Measurements from ENCODE around the gene AQP12A.
"Not testable (repeated sequence)": the region's sequence is repeated elsewhere in the genome, so short reads cannot be mapped to it uniquely, and the experiment has no call there.

GRCh38 chr2:240692583-240693561, 1.2 kb downstream of the AQP12A start:
- TF ChIP-seq SREBF1 (IDR thresholded peaks at IDR 0.05; ENCODE audit: low read length); BCL3 (IDR thresholded peaks at IDR 0.05; ENCODE audit: borderline replicate concordance, insufficient read depth, low read depth, low read length, poor library complexity, severe bottlenecking); RCOR1 (conservative IDR thresholded peaks at IDR 0.05; ENCODE audit: low read depth, low read length); POLR2A (IDR thresholded peaks at IDR 0.05; ENCODE audit: low read depth, low read length); CTCF (IDR thresholded peaks at IDR 0.05 in 2 of 3, conservative IDR thresholded peaks at IDR 0.05 in 1 of 3; ENCODE audit: control insufficient read depth in 2 of 3, extremely low read depth in 1 of 3, insufficient read depth in 1 of 3, low read depth in 3 of 3, low read length in 3 of 3); SRF (IDR thresholded peaks at IDR 0.05; ENCODE audit: low read depth in 2 of 2, low read length in 2 of 2); RFX5 (IDR thresholded peaks at IDR 0.05; ENCODE audit: low read depth, low read length); ZNF274 (IDR thresholded peaks at IDR 0.05; ENCODE audit: insufficient read depth, insufficient read length); TBL1XR1 (IDR thresholded peaks at IDR 0.05; ENCODE audit: low read depth, low read length); USF2 (IDR thresholded peaks at IDR 0.05; ENCODE audit: borderline replicate concordance, low read depth, low read length); EP300 (IDR thresholded peaks at IDR 0.05; ENCODE audit: borderline replicate concordance in 1 of 2, control insufficient read depth in 1 of 2, low read depth in 2 of 2, low read length in 2 of 2): not testable (repeated sequence)
